HG03066 (cell line): ENCODE measurements around the gene ABLIM3.

ENCODE experiments used
- ATAC-seq: cut with Tn5 transposase; IDR thresholded peaks from one replicate; pipeline ENCODE4 v1.9.1; 2021; ENCODE audit warnings: low read depth; ENCODE audit not compliant: unreplicated experiment

Gene ABLIM3

GRCh38 chr5:149273950-149274349 lies 132.7 kb downstream of the ABLIM3 start:
- no peak for ATAC-seq

GRCh38 chr5:149274939-149275338 lies 133.6 kb downstream of the ABLIM3 start:
- no peak for ATAC-seq

GRCh38 chr5:149277801-149278200 lies 136.5 kb downstream of the ABLIM3 start:
- ATAC-seq = no peak

GRCh38 chr5:149278451-149279210 lies 137.3 kb downstream of the ABLIM3 start:
- no peak for ATAC-seq

GRCh38 chr5:149279661-149280060 lies 138.4 kb downstream of the ABLIM3 start:
- ATAC-seq = no peak

- ATAC-seq = no peak
Observed at GRCh38 chr5:149280124-149280523, 138.8 kb downstream of the ABLIM3 start.

GRCh38 chr5:149280802-149281201 lies 139.5 kb downstream of the ABLIM3 start:
- ATAC-seq = no peak

GRCh38 chr5:149282027-149282965 lies 141.0 kb downstream of the ABLIM3 start:
- no peak for ATAC-seq

- ATAC-seq = no peak
Observed at GRCh38 chr5:149282966-149283332, 141.7 kb downstream of the ABLIM3 start.

GRCh38 chr5:149283626-149284480 lies 142.6 kb downstream of the ABLIM3 start:
- ATAC-seq = no peak

GRCh38 chr5:149284501-149284900 lies 143.2 kb downstream of the ABLIM3 start:
- no peak for ATAC-seq

GRCh38 chr5:149285153-149285552 lies 143.9 kb downstream of the ABLIM3 start:
- no peak for ATAC-seq

GRCh38 chr5:149288436-149288835 lies 147.1 kb downstream of the ABLIM3 start:
- ATAC-seq = no peak

GRCh38 chr5:149289301-149289700 lies 148.0 kb downstream of the ABLIM3 start:
- no peak for ATAC-seq

- ATAC-seq = no peak
Observed at GRCh38 chr5:149294872-149295829, 153.9 kb downstream of the ABLIM3 start.

- ATAC-seq = no peak
Observed at GRCh38 chr5:149297340-149298025, 156.2 kb downstream of the ABLIM3 start.

GRCh38 chr5:149298163-149298562 lies 156.9 kb downstream of the ABLIM3 start:
- no peak for ATAC-seq

- ATAC-seq = no peak
Observed at GRCh38 chr5:149298842-149299404, 157.6 kb downstream of the ABLIM3 start.
